Breast epithelium (tissue), 4 donors: ENCODE data around the gene THAP9. TPM values are rescaled to one million over a fixed set of nuclear protein-coding genes. Genes with fewer than 3 reads are reported as not detected.

ENCODE experiments used
- DNase-seq, 2 donors: peaks; one replicate each; pipeline ENCODE4 v3.0.0-alpha.2; 2019; ENCODE audit warnings: low spot score in 2 of 2
- H3K27ac ChIP-seq, 2 donors: fragments of 200-600 bp; sonication (generic) in 1 of 2; one replicate each; pipeline ENCODE4 v1.5.1; 2016 to 2019; ENCODE audit warnings: mild to moderate bottlenecking in 1 of 2
- H3K27me3 ChIP-seq, 2 donors: fragments of 200-600 bp; sonication (generic) in 1 of 2; one replicate each; pipeline versions ENCODE4 v1.5.1 to v1.6.0; 2017 to 2019; ENCODE audit warnings: control low read depth in 1 of 2, mild to moderate bottlenecking in 1 of 2
- H3K36me3 ChIP-seq: fragments of 200-600 bp; one replicate; pipeline ENCODE4 v1.5.1; 2019
- H3K4me1 ChIP-seq, 2 donors: fragments of 200-600 bp; sonication (generic); one replicate each; pipeline ENCODE4 v1.5.1; 2016 to 2019; ENCODE audit warnings: control low read depth in 1 of 2
- H3K4me3 ChIP-seq, 3 donors: fragments of 200-600 bp; sonication (generic); 1 replicate in 2 of 3; 2 replicates in 1 of 3; pipeline ENCODE4 v1.5.1; 2016 to 2019; ENCODE audit warnings: mild to moderate bottlenecking in 3 of 3, moderate library complexity in 2 of 3
- H3K9me3 ChIP-seq, 2 donors: fragments of 200-600 bp; sonication (generic) in 1 of 2; one replicate each; pipeline ENCODE4 v1.5.1; 2016 to 2019; ENCODE audit warnings: control low read depth in 1 of 2
- POLR2A ChIP-seq: fragments of 450-650 bp; IDR thresholded peaks from one replicate; pipeline ENCODE4 v1.6.1; 2016; ENCODE audit warnings: antibody characterized with exemption, mild to moderate bottlenecking, moderate library complexity
- POLR2AphosphoS5 ChIP-seq, 3 donors: sonication (generic); formaldehyde crosslinking; IDR thresholded peaks; one replicate each; pipeline ENCODE4 v1.6.1; 2017; ENCODE audit warnings: antibody characterized with exemption in 3 of 3
- intact Hi-C: fragments of 100-400 bp; cut with DNase I; formaldehyde crosslinking; loops from one replicate; pipeline ENCODE4 v1.15.1; 2023; ENCODE audit warnings: low total_unique reads
- total RNA-seq, 3 donors: library from RNA; depleted of rRNA; stranded (reverse); fragments of >200 nt; gene quantifications; one replicate each; pipeline ENCODE4 v1.1.0, GENCODE V29; 2016
- TF ChIP-seq, protein P1 (sequence below), 3 donors: fragments of 450-650 bp; IDR thresholded peaks; one replicate each; pipeline ENCODE4 v1.5.1; 2016 to 2017; ENCODE audit warnings: antibody characterized with exemption in 3 of 3, mild to moderate bottlenecking in 3 of 3, moderate library complexity in 3 of 3

The THAP9 gene
- total RNA-seq, 3 donors from 2014 or later = 3.7 to 8.6 (median 5.2) TPM

DNA sequence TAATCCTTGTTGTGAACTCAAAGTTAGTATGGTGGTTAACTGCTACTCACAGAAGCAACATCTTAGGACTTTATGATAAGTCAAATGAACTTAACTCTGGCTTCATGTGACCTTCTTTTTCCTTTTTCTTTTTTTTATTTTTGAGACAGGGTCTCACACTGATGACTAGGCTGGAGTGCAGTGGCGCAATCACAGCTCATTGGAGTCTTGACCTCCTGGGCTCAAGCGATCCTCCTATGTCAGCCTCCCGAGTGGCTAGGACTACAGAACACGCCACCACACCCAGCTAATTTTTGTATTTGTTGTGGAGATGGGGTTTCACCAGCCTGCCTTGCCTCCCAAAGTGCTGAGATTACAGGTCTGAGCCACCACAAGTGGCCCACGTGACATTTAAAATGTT is 32.0 kb upstream of the THAP9 start:
- Histone ChIP-seq H3K27ac (no peak overlapping the region), H3K4me3 (no peak overlapping the region), H3K27me3 (no peaks in the 10 kb centered on the region), H3K36me3 (peaks cover 16% of the 10 kb centered on the region), H3K4me1 (no peaks in the 10 kb centered on the region), H3K9me3 (no peaks in the 10 kb centered on the region)
- intact Hi-C loops = no loop called here
- TF ChIP-seq, protein P1, sequence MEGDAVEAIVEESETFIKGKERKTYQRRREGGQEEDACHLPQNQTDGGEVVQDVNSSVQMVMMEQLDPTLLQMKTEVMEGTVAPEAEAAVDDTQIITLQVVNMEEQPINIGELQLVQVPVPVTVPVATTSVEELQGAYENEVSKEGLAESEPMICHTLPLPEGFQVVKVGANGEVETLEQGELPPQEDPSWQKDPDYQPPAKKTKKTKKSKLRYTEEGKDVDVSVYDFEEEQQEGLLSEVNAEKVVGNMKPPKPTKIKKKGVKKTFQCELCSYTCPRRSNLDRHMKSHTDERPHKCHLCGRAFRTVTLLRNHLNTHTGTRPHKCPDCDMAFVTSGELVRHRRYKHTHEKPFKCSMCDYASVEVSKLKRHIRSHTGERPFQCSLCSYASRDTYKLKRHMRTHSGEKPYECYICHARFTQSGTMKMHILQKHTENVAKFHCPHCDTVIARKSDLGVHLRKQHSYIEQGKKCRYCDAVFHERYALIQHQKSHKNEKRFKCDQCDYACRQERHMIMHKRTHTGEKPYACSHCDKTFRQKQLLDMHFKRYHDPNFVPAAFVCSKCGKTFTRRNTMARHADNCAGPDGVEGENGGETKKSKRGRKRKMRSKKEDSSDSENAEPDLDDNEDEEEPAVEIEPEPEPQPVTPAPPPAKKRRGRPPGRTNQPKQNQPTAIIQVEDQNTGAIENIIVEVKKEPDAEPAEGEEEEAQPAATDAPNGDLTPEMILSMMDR (IDR thresholded peaks at IDR 0.05) = no peak
- TF ChIP-seq POLR2AphosphoS5 (IDR thresholded peaks at IDR 0.05) (no peak), POLR2A (no peak)
- no peak for DNase-seq

DNA sequence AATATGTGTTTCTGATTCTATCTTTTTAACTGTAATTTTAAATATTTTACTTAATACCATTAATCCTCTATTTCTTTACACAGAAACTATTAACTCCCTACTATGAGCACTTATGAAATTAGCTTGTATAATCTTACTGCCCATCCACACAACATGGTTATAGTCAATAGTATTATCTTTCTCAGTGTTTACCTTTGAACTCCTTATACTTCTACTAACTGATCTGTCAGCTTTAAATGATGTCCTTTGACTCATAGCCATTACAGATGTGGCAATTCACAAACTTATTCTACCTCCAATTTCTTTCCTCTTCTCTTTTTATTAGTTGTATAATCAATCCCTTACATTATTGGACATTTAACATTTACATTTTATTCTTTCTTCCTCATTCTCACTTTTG is 15.1 kb upstream of the THAP9 start:
- Histone ChIP-seq H3K4me3 (no peak overlapping the region), H3K27me3 (no peaks in the 10 kb centered on the region), H3K36me3 (no peaks in the 10 kb centered on the region), H3K4me1 (peaks cover 0 to 4% of the 10 kb centered on the region in 2 donors), H3K9me3 (no peaks in the 10 kb centered on the region), H3K27ac (no peak overlapping the region)
- TF ChIP-seq POLR2A = no peak
- TF ChIP-seq, protein P1 (IDR thresholded peaks at IDR 0.05) = no peak
- TF ChIP-seq POLR2AphosphoS5 (IDR thresholded peaks at IDR 0.05) = no peak
- no peak for DNase-seq
- intact Hi-C loops = no loop called here

DNA sequence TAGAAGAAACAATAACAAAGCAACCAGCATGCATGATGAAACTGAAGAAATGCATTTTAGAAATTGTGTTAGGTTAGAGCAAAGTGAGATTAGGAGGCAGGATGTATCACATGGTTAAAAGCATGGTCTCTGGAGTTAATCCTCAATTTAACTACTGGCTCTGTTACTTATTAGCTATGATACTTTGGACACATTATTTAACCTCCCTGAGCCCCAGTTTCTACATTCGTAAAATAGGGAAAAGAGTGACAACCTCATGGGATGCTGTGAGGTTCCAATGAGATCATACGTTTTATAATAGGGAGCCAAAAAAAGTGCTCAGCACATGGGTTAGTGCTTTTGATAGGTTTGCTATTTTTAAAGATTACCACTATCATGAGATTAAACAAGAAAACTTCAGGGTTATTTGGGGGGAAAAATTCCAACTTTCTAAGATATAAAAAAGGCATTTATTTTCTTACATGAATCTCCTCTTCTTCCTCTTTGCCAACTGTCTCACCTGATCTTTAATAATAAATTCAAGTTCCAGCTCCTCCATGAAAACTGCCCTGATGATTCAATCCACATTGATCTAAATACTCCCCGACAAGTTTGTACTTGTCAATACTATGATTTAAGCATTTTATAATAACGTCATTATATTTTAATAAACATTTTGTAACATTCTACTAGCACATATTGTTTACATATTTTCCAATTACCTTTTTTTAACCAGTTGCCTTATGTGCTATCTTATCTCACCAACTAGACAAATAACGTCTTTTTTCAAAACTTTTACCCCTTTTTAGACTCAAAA is 14.2 kb upstream of the THAP9 start:
- TF ChIP-seq POLR2A (no peak), POLR2AphosphoS5 (IDR thresholded peaks at IDR 0.05) (no peak)
- TF ChIP-seq, protein P1 (IDR thresholded peaks at IDR 0.05) = no peak
- H3K36me3 ChIP-seq = no peaks in the 10 kb centered on the region
- no peaks in the 10 kb centered on the region for H3K27me3 ChIP-seq
- no peak for DNase-seq
- intact Hi-C loops = no loop called here
- no peak overlapping the region for H3K27ac ChIP-seq
- no peak overlapping the region for H3K4me3 ChIP-seq
- peaks cover 0 to 4% of the 10 kb centered on the region in 2 donors for H3K4me1 ChIP-seq
- no peaks in the 10 kb centered on the region for H3K9me3 ChIP-seq

DNA sequence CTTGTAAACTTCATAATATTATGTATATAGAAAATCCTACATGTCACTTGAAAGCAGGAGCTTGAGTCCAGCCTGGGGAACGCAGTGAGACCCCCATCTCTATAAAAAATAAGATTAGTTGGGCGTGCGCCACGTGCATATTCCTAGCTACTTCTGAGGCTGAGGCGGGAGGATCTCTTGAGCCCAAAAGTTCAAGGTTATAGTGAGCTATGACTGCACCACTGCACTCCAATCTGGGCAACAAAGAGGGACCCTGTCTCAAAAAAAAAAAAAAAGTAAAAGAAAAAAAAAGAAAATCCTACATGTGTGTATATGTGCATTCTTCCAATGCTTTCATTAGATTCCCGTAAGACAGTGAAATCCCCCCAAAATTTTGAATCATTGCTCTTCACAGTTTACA is 11.2 kb upstream of the THAP9 start:
- no peaks in the 10 kb centered on the region for H3K27me3 ChIP-seq
- TF ChIP-seq, protein P1 (IDR thresholded peaks at IDR 0.05) = no peak
- no peak for TF ChIP-seq POLR2AphosphoS5 (IDR thresholded peaks at IDR 0.05)
- TF ChIP-seq POLR2A = no peak
- H3K9me3 ChIP-seq = no peaks in the 10 kb centered on the region
- no peak for DNase-seq
- H3K4me3 ChIP-seq = peak overlapping the region; percentile 78 to 85 (median 81)
- H3K36me3 ChIP-seq = no peaks in the 10 kb centered on the region
- peaks cover 3 to 4% of the 10 kb centered on the region in 2 donors for H3K4me1 ChIP-seq
- peak overlapping the region in 1 of 2 donors; percentile 99 for H3K27ac ChIP-seq
- intact Hi-C loops = no loop called here

DNA sequence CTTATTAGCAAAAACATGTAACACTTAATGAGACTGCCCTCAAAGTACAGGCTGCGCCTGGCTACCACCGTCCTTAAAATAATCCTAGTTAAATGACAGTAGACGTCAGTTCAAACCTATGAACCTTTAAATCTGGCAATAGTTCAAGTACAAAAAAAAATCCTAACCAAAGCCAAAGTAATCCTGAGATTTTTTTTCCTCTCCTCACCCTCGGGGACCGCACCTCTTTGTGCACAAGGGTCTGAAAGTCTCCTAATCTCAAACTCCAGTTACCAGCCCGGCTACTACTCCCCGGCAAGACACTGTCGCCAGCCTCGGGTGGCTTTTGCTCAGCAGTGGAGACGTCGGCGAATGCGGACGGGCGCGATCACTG is 10.0 kb upstream of the THAP9 start:
- H3K4me3 ChIP-seq = peak overlapping the region; percentile 78 to 85 (median 81)
- intact Hi-C loops = no loop called here

More for the DNA sequence above, 10.0 kb upstream of the THAP9 start:
- Histone ChIP-seq H3K27ac (peak overlapping the region; percentile 96 to 99), H3K4me1 (peaks cover 3 to 4% of the 10 kb centered on the region in 2 donors), H3K9me3 (no peaks in the 10 kb centered on the region), H3K36me3 (no peaks in the 10 kb centered on the region), H3K27me3 (no peaks in the 10 kb centered on the region)
- TF ChIP-seq, protein P1 (IDR thresholded peaks at IDR 0.05) = no peak
- TF ChIP-seq POLR2A (no peak), POLR2AphosphoS5 (IDR thresholded peaks at IDR 0.05) (no peak)
- DNase-seq = no peak
